Measurements from ENCODE around the gene CORO6. TPM values are rescaled to one million over a fixed set of nuclear protein-coding genes. Genes with fewer than 3 reads are reported as not detected.

The CORO6 gene
- total RNA-seq, 2 experiments from 2014 or later: 2.4 to 3.1 TPM

GRCh38 chr17:29591737-29592608 is 30.7 kb downstream of the CORO6 start:
- Mint-ChIP-seq H3K36me3 (ENCODE audit: low read depth) (peaks cover 2% of the 10 kb centered on the region), H3K27ac (peak overlapping the region; percentile 82), H3K4me3 (peak overlapping the region; percentile 77), H3K27me3 (no peaks in the 10 kb centered on the region), H3K9me3 (no peaks in the 10 kb centered on the region), H3K4me1 (peaks cover 50% of the 10 kb centered on the region)
- ChIA-PET CTCF (interaction anchor here (0.6 to 5.0 kb wide), 24 partner anchors 8 to 369 kb away, joined by 3 to 116 read pairs (median 4); partner anchors contain the start of genes ABHD15, SSH2 and TP53I13), POLR2A (interaction anchor here (1.8 kb wide), 1 partner anchor 25 kb away, joined by 5 read pairs; no protein-coding TSS in a partner anchor)
- peak; percentile 79 for DNase-seq

- peaks cover 2% of the 10 kb centered on the region for H3K36me3 Mint-ChIP-seq (ENCODE audit: low read depth)
- peak overlapping the region; percentile 77 for H3K4me3 Mint-ChIP-seq
- peaks cover 58% of the 10 kb centered on the region for H3K4me1 Mint-ChIP-seq
- peak; percentile 30 for DNase-seq
- peak overlapping the region; percentile 82 for H3K27ac Mint-ChIP-seq
- H3K27me3 Mint-ChIP-seq: no peaks in the 10 kb centered on the region
- no peaks in the 10 kb centered on the region for H3K9me3 Mint-ChIP-seq
- ChIA-PET CTCF (interaction anchor here (0.8 to 5.0 kb wide), 14 partner anchors 9 to 341 kb away, joined by 3 to 116 read pairs (median 6); partner anchors contain the start of genes ABHD15, SSH2 and TP53I13), POLR2A (interaction anchor here (1.8 kb wide), 1 partner anchor 26 kb away, joined by 5 read pairs; no protein-coding TSS in a partner anchor)
Measured at GRCh38 chr17:29591146-29591736, 31.5 kb downstream of the CORO6 start.

- Mint-ChIP-seq H3K27ac (peak overlapping the region; percentile 93), H3K27me3 (no peaks in the 10 kb centered on the region), H3K4me1 (peaks cover 64% of the 10 kb centered on the region), H3K36me3 (ENCODE audit: low read depth) (peaks cover 2% of the 10 kb centered on the region), H3K4me3 (peak overlapping the region; percentile 77), H3K9me3 (no peaks in the 10 kb centered on the region)
- DNase-seq: no peak
- ChIA-PET CTCF (interaction anchor here (0.9 to 5.0 kb wide), 7 partner anchors 9 to 221 kb away, joined by 3 to 116 read pairs (median 17); partner anchors contain the start of genes ABHD15 and TP53I13), POLR2A (no interaction called here)
Measured at GRCh38 chr17:29590411-29591145, 32.1 kb downstream of the CORO6 start.

GRCh38 chr17:29589524-29590410 is 32.9 kb downstream of the CORO6 start, which contains the start of gene GIT1:
TSS of gene GIT1 (minus strand) at chr17:29589648. CDS start at chr17:29589378, 270 bp downstream.
- POLR2A ChIA-PET: no interaction called here
- CTCF ChIA-PET: interaction anchor here (2.1 to 4.9 kb wide), 2 partner anchors 24 to 28 kb away, joined by 10 to 36 read pairs; no protein-coding TSS in a partner anchor
- H3K9me3 Mint-ChIP-seq: no peaks in the 10 kb centered on the region
- H3K4me3 Mint-ChIP-seq: peak within 1 kb of the TSS; percentile 98
- no peaks in the 10 kb centered on the region for H3K27me3 Mint-ChIP-seq
- peaks cover 73% of the 10 kb centered on the region for H3K4me1 Mint-ChIP-seq
- H3K27ac Mint-ChIP-seq: peak within 1 kb of the TSS; percentile 93
- peak; percentile 86 for DNase-seq
- peaks cover 2% of the 10 kb centered on the region for H3K36me3 Mint-ChIP-seq (ENCODE audit: low read depth)

GRCh38 chr17:29588562-29589411 is 33.9 kb downstream of the CORO6 start:
- peaks cover 76% of the 10 kb centered on the region for H3K4me1 Mint-ChIP-seq
- peak overlapping the region; percentile 90 for H3K27ac Mint-ChIP-seq
- no peaks in the 10 kb centered on the region for H3K27me3 Mint-ChIP-seq
- peaks cover 3% of the 10 kb centered on the region for H3K36me3 Mint-ChIP-seq (ENCODE audit: low read depth)
- H3K4me3 Mint-ChIP-seq: peak overlapping the region; percentile 98
- DNase-seq: peak; percentile 43
- ChIA-PET CTCF (interaction anchor here (0.5 to 4.9 kb wide), 8 partner anchors 9 to 774 kb away, joined by 3 to 36 read pairs (median 6); partner anchors contain the start of gene TP53I13), POLR2A (no interaction called here)
- no peaks in the 10 kb centered on the region for H3K9me3 Mint-ChIP-seq

- ChIA-PET POLR2A (no interaction called here), CTCF (interaction anchor here (0.5 to 4.9 kb wide), 9 partner anchors 9 to 774 kb away, joined by 3 to 36 read pairs (median 5); partner anchors contain the start of gene TP53I13)
- no peak for DNase-seq
- peak overlapping the region; percentile 90 for H3K27ac Mint-ChIP-seq
- H3K4me1 Mint-ChIP-seq: peaks cover 82% of the 10 kb centered on the region
- H3K36me3 Mint-ChIP-seq (ENCODE audit: low read depth): peaks cover 8% of the 10 kb centered on the region
- H3K9me3 Mint-ChIP-seq: no peaks in the 10 kb centered on the region
- H3K4me3 Mint-ChIP-seq: peak overlapping the region; percentile 98
- H3K27me3 Mint-ChIP-seq: no peaks in the 10 kb centered on the region
Measured at GRCh38 chr17:29588017-29588561, 34.6 kb downstream of the CORO6 start.

- DNase-seq: no peak
- Mint-ChIP-seq H3K27ac (no peak overlapping the region), H3K36me3 (ENCODE audit: low read depth) (peaks cover 13% of the 10 kb centered on the region), H3K4me1 (peaks cover 83% of the 10 kb centered on the region), H3K27me3 (no peaks in the 10 kb centered on the region), H3K4me3 (peak overlapping the region; percentile 98), H3K9me3 (no peaks in the 10 kb centered on the region)
- CTCF ChIA-PET: interaction anchor here (0.6 to 4.9 kb wide), 8 partner anchors 8 to 438 kb away, joined by 3 to 36 read pairs (median 6); partner anchors contain the start of gene TP53I13
- POLR2A ChIA-PET: no interaction called here
Measured at GRCh38 chr17:29587591-29587990, 35.1 kb downstream of the CORO6 start.

GRCh38 chr17:29586676-29587469 is 35.8 kb downstream of the CORO6 start:
- no peaks in the 10 kb centered on the region for H3K9me3 Mint-ChIP-seq
- peaks cover 82% of the 10 kb centered on the region for H3K4me1 Mint-ChIP-seq

GRCh38 chr17:29585080-29585751 is 37.5 kb downstream of the CORO6 start:
- Mint-ChIP-seq H3K36me3 (ENCODE audit: low read depth) (peaks cover 27% of the 10 kb centered on the region), H3K27ac (peak overlapping the region; percentile 86), H3K4me1 (peaks cover 70% of the 10 kb centered on the region), H3K27me3 (no peaks in the 10 kb centered on the region), H3K4me3 (peak overlapping the region; percentile 64), H3K9me3 (no peaks in the 10 kb centered on the region)
- peak; percentile 45 for DNase-seq
- ChIA-PET CTCF (interaction anchor here (1.4 to 4.9 kb wide), 4 partner anchors 12 to 32 kb away, joined by 3 to 36 read pairs (median 12); no protein-coding TSS in a partner anchor), POLR2A (no interaction called here)

More at GRCh38 chr17:29586676-29587469, 35.8 kb downstream of the CORO6 start:
- Mint-ChIP-seq H3K4me3 (peak overlapping the region; percentile 98), H3K27me3 (no peaks in the 10 kb centered on the region), H3K36me3 (ENCODE audit: low read depth) (peaks cover 19% of the 10 kb centered on the region), H3K27ac (peak overlapping the region; percentile 86)
- POLR2A ChIA-PET: no interaction called here
- no peak for DNase-seq
- CTCF ChIA-PET: interaction anchor here (1.3 to 4.9 kb wide), 8 partner anchors 8 to 31 kb away, joined by 3 to 36 read pairs (median 6); partner anchors contain the start of gene TP53I13

All from activated CD4-positive, alpha-beta T cell treated with anti-CD3 and anti-CD28 coated beads, Interleukin-2, amount 10 ng/mL, durations not matched to agents 7 days and 5 days (primary cell).